AG09309 (cell line): Measurements from ENCODE around the gene XAB2.

Source experiments
- DNase-seq: peaks from one replicate; pipeline ENCODE4 v3.0.0-alpha.2; 2010; ENCODE audit warnings: low read depth
- H3K4me3 ChIP-seq: 2 replicates; pipeline ENCODE4 v1.5.1; 2011; ENCODE audit warnings: mild to moderate bottlenecking, low read depth, low read length, moderate library complexity; ENCODE audit not compliant: control insufficient read depth
- TF ChIP-seq, protein P1 (sequence below): IDR thresholded peaks from 2 replicates; pipeline ENCODE4 v1.5.1; 2011; ENCODE audit warnings: mild to moderate bottlenecking, low read depth, low read length, inconsistent platforms; ENCODE audit not compliant: insufficient read depth, control insufficient read depth; ENCODE audit errors: missing control alignments

Gene XAB2

DNA sequence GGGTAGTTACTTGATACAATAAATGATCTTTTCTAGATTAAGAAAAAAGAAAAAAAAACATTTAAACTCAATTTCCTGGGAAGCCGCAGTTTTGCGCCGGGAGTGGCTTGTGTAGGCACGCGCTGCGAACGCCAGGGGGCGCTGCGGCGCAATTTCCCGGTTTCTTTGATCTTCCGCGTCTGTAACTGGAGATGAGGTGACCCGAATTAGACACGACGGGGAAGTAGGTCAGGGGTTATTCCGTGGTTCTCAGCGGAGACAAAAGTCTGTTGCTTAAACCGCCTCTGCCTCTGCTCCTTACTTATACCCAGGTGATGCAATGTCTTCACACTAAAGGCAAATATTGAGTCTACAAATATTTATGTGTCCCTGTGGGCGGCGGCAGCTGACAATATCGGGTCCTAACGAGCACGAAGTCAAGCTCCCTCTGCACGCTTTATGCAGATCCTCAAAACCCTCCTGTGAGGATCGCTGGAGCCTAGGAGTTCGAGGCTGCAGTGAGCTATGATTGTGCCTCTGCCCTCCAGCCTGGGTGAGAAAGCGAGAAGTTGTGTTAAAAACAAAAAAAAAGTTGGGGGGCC lies 22.8 kb upstream of the XAB2 start:
- H3K4me3 ChIP-seq = peak overlapping the region; percentile 3; the same call in 1 of the 2 replicates
- TF ChIP-seq, protein P1, sequence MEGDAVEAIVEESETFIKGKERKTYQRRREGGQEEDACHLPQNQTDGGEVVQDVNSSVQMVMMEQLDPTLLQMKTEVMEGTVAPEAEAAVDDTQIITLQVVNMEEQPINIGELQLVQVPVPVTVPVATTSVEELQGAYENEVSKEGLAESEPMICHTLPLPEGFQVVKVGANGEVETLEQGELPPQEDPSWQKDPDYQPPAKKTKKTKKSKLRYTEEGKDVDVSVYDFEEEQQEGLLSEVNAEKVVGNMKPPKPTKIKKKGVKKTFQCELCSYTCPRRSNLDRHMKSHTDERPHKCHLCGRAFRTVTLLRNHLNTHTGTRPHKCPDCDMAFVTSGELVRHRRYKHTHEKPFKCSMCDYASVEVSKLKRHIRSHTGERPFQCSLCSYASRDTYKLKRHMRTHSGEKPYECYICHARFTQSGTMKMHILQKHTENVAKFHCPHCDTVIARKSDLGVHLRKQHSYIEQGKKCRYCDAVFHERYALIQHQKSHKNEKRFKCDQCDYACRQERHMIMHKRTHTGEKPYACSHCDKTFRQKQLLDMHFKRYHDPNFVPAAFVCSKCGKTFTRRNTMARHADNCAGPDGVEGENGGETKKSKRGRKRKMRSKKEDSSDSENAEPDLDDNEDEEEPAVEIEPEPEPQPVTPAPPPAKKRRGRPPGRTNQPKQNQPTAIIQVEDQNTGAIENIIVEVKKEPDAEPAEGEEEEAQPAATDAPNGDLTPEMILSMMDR = peak; percentile 96
- no peak for DNase-seq

DNA sequence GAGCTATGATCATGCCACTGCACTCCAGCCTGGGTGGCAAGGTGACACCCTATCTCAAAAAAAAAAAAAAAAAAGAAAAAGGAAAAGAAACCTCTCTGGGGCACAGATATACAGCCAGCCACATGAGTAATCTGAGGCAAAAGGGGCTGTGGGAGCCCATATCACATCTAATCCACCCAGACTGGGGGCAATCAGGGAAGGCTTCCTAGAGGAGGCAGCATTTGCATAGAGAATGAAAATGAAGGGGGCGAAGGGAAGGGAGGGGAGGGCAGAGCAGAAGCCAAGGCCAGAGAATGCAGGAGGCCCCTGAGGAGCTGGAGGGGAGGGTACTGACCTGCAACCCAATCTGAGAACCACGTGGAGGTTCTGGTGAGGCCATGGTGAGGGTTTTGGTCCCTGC lies 20.8 kb upstream of the XAB2 start:
- TF ChIP-seq, protein P1 = no peak
- DNase-seq = no peak
- H3K4me3 ChIP-seq = no peak overlapping the region

DNA sequence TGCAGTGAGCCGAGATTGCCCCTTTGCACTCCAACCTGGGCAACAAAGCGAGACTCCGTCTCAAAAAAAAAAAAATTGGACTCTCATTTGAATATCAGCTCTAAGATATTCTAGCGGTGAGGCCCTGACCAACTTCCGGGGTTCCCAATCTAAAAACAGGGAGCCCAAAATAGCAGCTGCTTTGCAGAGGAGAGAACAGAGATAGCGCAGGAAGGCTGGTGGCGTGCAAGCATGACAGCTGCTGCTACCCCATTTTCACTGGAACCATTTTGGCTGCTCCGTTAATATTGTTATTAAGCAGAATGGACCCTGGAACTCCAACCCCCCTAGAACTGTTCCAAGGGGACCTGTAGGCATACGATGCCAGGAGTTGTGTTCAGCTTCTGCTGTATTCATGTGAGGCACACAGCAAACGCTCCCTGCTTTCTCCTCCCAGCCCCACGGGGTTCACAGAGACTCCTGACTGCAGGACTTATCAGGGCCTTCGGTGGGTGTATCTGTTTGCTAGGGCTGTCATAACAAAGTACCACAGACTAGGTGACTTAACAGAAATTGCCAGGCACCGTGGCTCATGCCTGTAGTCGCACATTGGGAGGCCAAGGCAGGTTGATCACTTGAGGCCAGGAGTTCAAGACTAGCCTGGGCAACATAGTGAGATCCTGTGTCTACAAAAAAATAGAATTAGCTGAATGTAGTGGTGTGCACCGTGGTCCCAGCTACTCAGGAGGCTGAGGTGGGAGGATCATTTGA lies 19.1 kb upstream of the XAB2 start:
- DNase-seq = no peak
- TF ChIP-seq, protein P1 = no peak

DNA sequence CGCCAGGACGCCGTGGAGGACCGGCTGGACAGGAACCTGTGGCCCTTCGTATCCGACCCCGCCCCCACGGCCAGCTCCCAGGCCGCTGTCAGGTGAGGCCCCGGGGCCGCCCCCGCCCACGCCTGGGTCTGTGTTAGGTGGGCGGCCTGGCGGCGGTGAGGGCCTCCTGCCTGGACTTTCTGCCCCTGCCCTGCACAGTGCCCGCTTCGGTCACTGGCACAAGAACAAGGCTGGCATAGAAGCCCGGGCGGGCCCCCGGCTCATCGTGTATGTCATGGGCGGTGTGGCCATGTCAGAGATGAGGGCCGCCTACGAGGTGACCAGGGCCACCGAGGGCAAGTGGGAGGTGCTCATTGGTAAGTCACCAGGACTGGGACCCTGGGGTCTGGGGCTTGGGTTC lies 17.8 kb upstream of the XAB2 start:
- TF ChIP-seq, protein P1 = no peak
- no peak overlapping the region for H3K4me3 ChIP-seq
- DNase-seq = no peak

More for the DNA sequence above, 19.1 kb upstream of the XAB2 start:
- no peak overlapping the region for H3K4me3 ChIP-seq

DNA sequence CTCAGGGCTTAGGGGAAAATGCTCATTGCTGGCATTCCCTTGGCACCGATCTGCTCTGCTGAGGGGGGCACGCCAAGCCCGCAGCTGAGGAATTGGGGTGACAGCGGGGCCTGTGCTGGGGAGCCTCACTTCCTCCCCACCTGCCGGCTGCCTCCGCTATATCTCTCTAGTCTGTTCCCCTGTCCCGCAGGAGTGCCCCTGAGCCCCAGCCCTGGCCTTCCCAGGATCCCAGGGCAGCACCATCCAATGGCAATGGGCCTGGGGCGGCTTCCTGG lies 17.0 kb upstream of the XAB2 start:
- no peak overlapping the region for H3K4me3 ChIP-seq
- TF ChIP-seq, protein P1 = no peak
- DNase-seq = no peak

DNA sequence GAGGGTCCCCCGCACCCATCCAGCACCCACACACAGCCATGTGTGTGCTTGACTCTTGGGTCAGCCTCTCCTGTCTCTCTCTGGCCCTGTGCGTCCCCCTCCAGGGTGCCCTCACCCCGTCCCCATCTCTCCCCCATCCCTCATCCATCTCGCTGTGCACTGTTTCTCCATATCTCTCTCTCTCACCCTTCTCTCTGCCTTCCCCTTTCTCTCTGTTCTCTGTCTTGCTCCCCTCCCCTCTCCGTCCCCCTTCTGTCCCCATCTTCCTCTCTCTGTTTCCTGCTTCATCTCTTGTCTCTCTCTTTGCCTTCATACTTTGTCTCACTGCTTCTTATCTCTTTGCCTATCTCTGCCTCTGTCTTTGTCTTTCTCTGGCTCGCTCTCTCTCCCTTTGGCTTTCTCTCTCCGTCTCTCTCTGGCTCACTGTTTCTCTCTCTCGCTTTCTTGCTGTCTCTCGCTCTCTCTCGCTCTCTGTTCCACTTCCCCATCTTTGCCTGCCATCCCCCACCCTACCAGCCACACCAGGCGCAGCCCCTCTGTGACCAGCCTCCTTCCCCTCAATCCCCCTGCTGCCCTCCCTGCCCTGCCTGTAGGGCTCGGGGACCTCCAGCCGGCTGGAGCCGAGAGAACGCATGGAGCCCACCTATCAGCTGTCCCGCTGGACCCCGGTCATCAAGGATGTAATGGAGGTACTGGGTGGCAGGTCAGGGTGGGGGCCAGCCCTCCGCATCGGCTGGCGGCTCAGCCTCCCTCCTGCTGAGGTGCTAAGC lies 16.5 kb upstream of the XAB2 start:
- no peak overlapping the region for H3K4me3 ChIP-seq
- TF ChIP-seq, protein P1 = no peak
- no peak for DNase-seq
